OCI-LY7 (cell line): Measurements from ENCODE around the gene SOST. TPM values are rescaled to one million over a fixed set of nuclear protein-coding genes. Genes with fewer than 3 reads are reported as not detected.

Source experiments
- BruUV-seq: library from RNA; stranded (reverse); fragments of 400-500 nt; replicated peaks from 2 replicates; lab custom pipeline; 2021; lab: Mats Ljungman, UMichigan
- CTCF ChIA-PET: fragments of 300-600 bp; sonication (Branson Sonifier 250); formaldehyde crosslinking; loops from one replicate; lab custom pipeline; 2022; ENCODE audit warnings: antibody characterized with exemption; ENCODE audit not compliant: unreplicated experiment; lab: Charles Lee
- POLR2A ChIA-PET: fragments of 300-600 bp; sonication (Branson Sonifier 250); formaldehyde crosslinking; loops from one replicate; lab custom pipeline; 2022; ENCODE audit warnings: antibody characterized with exemption; lab: Charles Lee
- DNase-seq: peaks from one replicate; pipeline ENCODE4 v3.0.0-alpha.2; 2015; ENCODE audit warnings: low spot score
- H2AFZ ChIP-seq: fragments of 200-600 bp; sonication (generic), shearing (Covaris generic); 2 replicates; pipeline ENCODE4 v1.6.1; 2014; ENCODE audit warnings: mild to moderate bottlenecking, antibody characterized with exemption, low read length, moderate library complexity
- H3K27ac ChIP-seq: fragments of 200-600 bp; sonication (generic); 2 replicates; pipeline ENCODE4 v1.5.1; 2014; ENCODE audit warnings: mixed run types, low read depth, mild to moderate bottlenecking, moderate library complexity, low read length, inconsistent platforms; ENCODE audit not compliant: poor library complexity, severe bottlenecking
- H3K36me3 ChIP-seq: fragments of 200-600 bp; sonication (generic); 2 replicates; pipeline ENCODE4 v1.6.1; 2014; ENCODE audit warnings: mild to moderate bottlenecking, antibody characterized with exemption, low read length, moderate library complexity, mixed read lengths; ENCODE audit not compliant: insufficient read depth
- H3K4me1 ChIP-seq: fragments of 200-600 bp; sonication (generic); 2 replicates; pipeline ENCODE4 v1.5.1; 2014; ENCODE audit warnings: mild to moderate bottlenecking, low read length; ENCODE audit not compliant: insufficient read depth, poor library complexity, severe bottlenecking
- H3K4me2 ChIP-seq: fragments of 200-600 bp; sonication (generic); 2 replicates; pipeline ENCODE4 v1.6.1; 2014; ENCODE audit warnings: mild to moderate bottlenecking, low read length
- H3K4me3 ChIP-seq: fragments of 200-600 bp; sonication (generic); 2 replicates; pipeline ENCODE4 v1.5.1; 2014; ENCODE audit warnings: mild to moderate bottlenecking, low read depth, low read length; ENCODE audit not compliant: poor library complexity, severe bottlenecking
- H3K79me2 ChIP-seq: fragments of 200-600 bp; sonication (generic); 2 replicates; pipeline ENCODE4 v1.6.1; 2016; ENCODE audit warnings: low read depth, mild to moderate bottlenecking, low read length, moderate library complexity, mixed read lengths; ENCODE audit not compliant: insufficient read depth
- H3K9me2 ChIP-seq: fragments of 200-600 bp; sonication (generic); 2 replicates; pipeline ENCODE4 v1.6.1; 2016; ENCODE audit warnings: mild to moderate bottlenecking, low read length, mixed read lengths; ENCODE audit not compliant: insufficient read depth
- H3K9me3 ChIP-seq: fragments of 200-600 bp; sonication (generic); 2 replicates; pipeline ENCODE4 v1.6.1; 2014; ENCODE audit warnings: mild to moderate bottlenecking, mixed run types, low read length, mixed read lengths
- H4K20me1 ChIP-seq: fragments of 200-600 bp; sonication (generic); 2 replicates; pipeline ENCODE4 v1.6.1; 2014; ENCODE audit warnings: mild to moderate bottlenecking, antibody characterized with exemption, low read length, moderate library complexity, mixed read lengths; ENCODE audit not compliant: insufficient read depth
- EZH2phosphoT487 ChIP-seq: fragments of 200-600 bp; sonication (generic); IDR thresholded peaks from 2 replicates; pipeline ENCODE4 v1.6.1; 2018; ENCODE audit warnings: low read depth, borderline replicate concordance, mild to moderate bottlenecking, mixed run types, antibody characterized with exemption, low read length, moderate library complexity, mixed read lengths
- intact Hi-C: fragments of 100-400 bp; cut with micrococcal nuclease; formaldehyde crosslinking; loops from one replicate; pipeline ENCODE4 v1.10.0; 2022; ENCODE audit not compliant: unreplicated experiment
- total RNA-seq, 2 experiments: library from RNA; depleted of rRNA in 1 of 2; stranded (reverse); fragments of >200 nt in 1 of 2; shearing (Covaris generic) in 1 of 2; gene quantifications; 2 replicates each; pipeline ENCODE4 v1.2.3, GENCODE V29; 2014 to 2022
- TF ChIP-seq, protein P1 (sequence below): fragments of 200-600 bp; sonication (generic); conservative IDR thresholded peaks from 2 replicates; pipeline ENCODE4 v1.5.1; 2014; ENCODE audit warnings: mild to moderate bottlenecking, antibody characterized with exemption, low read length, moderate library complexity, mixed read lengths

The SOST gene
- total RNA-seq, 2 experiments from 2014 or later = not detected

DNA sequence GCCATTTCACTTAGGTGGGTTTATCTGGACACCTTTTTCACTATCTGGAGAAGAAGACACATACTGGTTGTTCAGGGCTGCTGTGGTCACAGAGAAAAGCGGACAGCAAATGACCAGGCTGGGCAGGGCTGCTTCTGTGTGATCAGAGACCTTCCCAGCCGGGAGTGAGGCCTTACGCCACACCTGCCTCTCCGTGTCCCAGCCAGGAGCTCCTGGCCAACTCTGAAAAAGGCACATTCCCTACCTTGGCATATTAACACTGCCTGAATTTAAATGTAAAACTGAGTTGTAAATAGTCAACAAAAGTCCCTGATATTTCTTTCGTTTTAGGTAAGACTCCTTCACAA lies 9.1 kb upstream of the SOST start:
- no peaks in the 10 kb centered on the region for H4K20me1 ChIP-seq
- no peak overlapping the region for H2AFZ ChIP-seq
- intact Hi-C loops = no loop called here
- TF ChIP-seq, protein P1, sequence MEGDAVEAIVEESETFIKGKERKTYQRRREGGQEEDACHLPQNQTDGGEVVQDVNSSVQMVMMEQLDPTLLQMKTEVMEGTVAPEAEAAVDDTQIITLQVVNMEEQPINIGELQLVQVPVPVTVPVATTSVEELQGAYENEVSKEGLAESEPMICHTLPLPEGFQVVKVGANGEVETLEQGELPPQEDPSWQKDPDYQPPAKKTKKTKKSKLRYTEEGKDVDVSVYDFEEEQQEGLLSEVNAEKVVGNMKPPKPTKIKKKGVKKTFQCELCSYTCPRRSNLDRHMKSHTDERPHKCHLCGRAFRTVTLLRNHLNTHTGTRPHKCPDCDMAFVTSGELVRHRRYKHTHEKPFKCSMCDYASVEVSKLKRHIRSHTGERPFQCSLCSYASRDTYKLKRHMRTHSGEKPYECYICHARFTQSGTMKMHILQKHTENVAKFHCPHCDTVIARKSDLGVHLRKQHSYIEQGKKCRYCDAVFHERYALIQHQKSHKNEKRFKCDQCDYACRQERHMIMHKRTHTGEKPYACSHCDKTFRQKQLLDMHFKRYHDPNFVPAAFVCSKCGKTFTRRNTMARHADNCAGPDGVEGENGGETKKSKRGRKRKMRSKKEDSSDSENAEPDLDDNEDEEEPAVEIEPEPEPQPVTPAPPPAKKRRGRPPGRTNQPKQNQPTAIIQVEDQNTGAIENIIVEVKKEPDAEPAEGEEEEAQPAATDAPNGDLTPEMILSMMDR = no peak
- no peak for TF ChIP-seq EZH2phosphoT487
- no peak for DNase-seq
- no peaks in the 10 kb centered on the region for H3K79me2 ChIP-seq
- H3K27ac ChIP-seq = no peak overlapping the region
- H3K9me3 ChIP-seq = no peaks in the 10 kb centered on the region
- no peak overlapping the region for H3K4me2 ChIP-seq
- H3K36me3 ChIP-seq = no peaks in the 10 kb centered on the region
- POLR2A ChIA-PET = interaction anchor here (0.7 kb wide), 1 partner anchor 636 kb away, joined by 3 read pairs; no protein-coding TSS in a partner anchor
- CTCF ChIA-PET = no interaction called here
- peaks cover 13% of the 10 kb centered on the region for H3K4me1 ChIP-seq
- H3K9me2 ChIP-seq = no peaks in the 10 kb centered on the region
- BruUV-seq = no TSS peak
- H3K4me3 ChIP-seq = no peak overlapping the region

DNA sequence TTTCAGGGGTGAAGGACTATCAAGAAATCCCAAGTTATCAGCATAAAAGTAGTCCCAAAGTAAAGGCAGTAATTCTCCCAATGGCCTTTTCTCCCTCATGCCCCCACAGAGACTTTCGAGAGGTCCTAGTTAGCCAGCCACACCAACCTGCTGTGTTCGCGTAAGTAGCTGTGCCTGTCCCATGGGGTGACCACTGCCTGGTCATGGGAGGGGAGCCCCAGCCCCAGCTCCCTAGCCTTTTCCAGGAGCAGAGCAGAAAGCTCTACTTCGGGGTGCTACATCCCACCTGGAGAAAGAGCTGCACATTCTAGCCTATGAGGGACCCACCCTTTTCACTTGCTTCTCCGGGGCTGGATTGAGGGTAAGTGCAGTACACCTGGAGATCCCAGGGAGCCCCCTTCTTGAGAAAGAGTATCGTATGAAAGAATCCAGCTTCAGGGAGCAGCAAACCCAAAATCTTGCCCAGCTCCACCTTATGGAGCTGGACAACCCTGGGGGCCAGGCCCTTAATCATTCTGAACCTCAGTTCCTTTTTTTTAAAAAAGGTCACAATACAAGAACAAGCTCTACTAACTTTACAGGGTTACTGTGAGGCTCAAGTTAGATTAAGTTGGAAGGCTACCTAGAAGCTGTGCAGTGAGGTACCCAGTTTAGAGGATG lies 8.6 kb upstream of the SOST start:
- Histone ChIP-seq H3K36me3 (no peaks in the 10 kb centered on the region), H4K20me1 (no peaks in the 10 kb centered on the region), H3K9me3 (no peaks in the 10 kb centered on the region), H3K27ac (no peak overlapping the region), H3K9me2 (no peaks in the 10 kb centered on the region), H3K4me2 (no peak overlapping the region), H3K79me2 (no peaks in the 10 kb centered on the region), H3K4me3 (no peak overlapping the region), H2AFZ (no peak overlapping the region), H3K4me1 (peaks cover 13% of the 10 kb centered on the region)
- CTCF ChIA-PET = no interaction called here
- no peak for TF ChIP-seq EZH2phosphoT487
- TF ChIP-seq, protein P1 = no peak
- intact Hi-C loops = no loop called here
- POLR2A ChIA-PET = interaction anchor here (0.7 kb wide), 1 partner anchor 636 kb away, joined by 3 read pairs; no protein-coding TSS in a partner anchor
- BruUV-seq = no TSS peak
- no peak for DNase-seq

DNA sequence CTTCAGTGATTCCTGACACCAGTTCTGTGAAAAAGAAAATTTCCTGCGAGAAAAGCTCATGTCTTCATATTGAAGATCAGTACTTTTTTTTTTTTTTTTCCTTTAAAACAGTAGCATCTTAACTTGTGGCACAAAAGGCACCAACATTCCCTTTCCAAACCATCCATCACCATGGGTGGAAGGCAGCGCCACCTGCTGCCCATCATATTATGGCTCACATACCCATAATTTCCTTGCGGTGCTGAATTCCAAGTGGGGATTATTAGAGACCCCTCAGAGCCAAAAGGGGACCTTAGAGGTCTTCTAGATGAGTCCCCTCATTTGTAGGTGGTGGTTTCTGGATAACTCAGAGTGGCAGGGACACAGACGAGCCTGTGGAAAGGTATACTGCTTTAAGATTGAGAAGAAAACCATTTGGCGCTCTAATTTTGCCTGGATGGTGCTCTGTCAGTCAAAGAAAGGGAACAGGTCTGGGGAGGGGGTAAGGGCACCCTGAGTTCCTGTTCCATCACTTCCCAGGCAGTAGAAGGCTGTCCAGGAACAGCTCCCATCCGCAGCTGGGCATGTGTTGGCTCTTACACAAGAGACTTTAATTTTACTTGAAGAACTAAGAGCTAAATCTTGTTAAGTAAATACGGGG lies 7.9 kb upstream of the SOST start:
- CTCF ChIA-PET = interaction anchor here (0.7 to 0.8 kb wide), 2 partner anchors 8 to 134 kb away, joined by 3 to 4 read pairs; no protein-coding TSS in a partner anchor
- no peaks in the 10 kb centered on the region for H3K36me3 ChIP-seq
- H3K4me3 ChIP-seq = no peak overlapping the region
- H3K9me2 ChIP-seq = no peaks in the 10 kb centered on the region
- peak; percentile 45 for DNase-seq
- no peaks in the 10 kb centered on the region for H3K9me3 ChIP-seq
- TF ChIP-seq EZH2phosphoT487 = no peak
- TF ChIP-seq, protein P1 = peak; percentile 94
- no peak overlapping the region for H2AFZ ChIP-seq
- no peak overlapping the region for H3K4me2 ChIP-seq
- POLR2A ChIA-PET = interaction anchor here (0.6 kb wide), 2 partner anchors 42 to 167 kb away, joined by 3 read pairs; no protein-coding TSS in a partner anchor
- peaks cover 13% of the 10 kb centered on the region for H3K4me1 ChIP-seq
- no TSS peak for BruUV-seq
- H4K20me1 ChIP-seq = no peaks in the 10 kb centered on the region
- intact Hi-C loops = no loop called here
- H3K79me2 ChIP-seq = no peaks in the 10 kb centered on the region
- no peak overlapping the region for H3K27ac ChIP-seq
